ENCODE results near the gene DCAF6.
"Not testable (repeated sequence)": the region's sequence is repeated elsewhere in the genome, so short reads cannot be mapped to it uniquely, and the experiment has no call there.

DCAF6 gene

GRCh38 chr1:168009322-168009721, 72.8 kb downstream of the DCAF6 start:
- DNase-seq (ENCODE audit: low read depth in 4 of 4, low spot score in 1 of 4) = no peak

GRCh38 chr1:168019407-168019806, 82.9 kb downstream of the DCAF6 start:
- DNase-seq (ENCODE audit: low read depth in 4 of 4, low spot score in 1 of 4) = no peak

- DNase-seq (ENCODE audit: low read depth in 4 of 4, low spot score in 1 of 4) = no peak
These were observed 94.7 kb downstream of the DCAF6 start for GRCh38 chr1:168031198-168031597.

- no peak for DNase-seq (ENCODE audit: low read depth in 4 of 4, low spot score in 1 of 4)
These were observed 95.1 kb downstream of the DCAF6 start for GRCh38 chr1:168031627-168032026.

- no peak for DNase-seq (ENCODE audit: low read depth in 4 of 4, low spot score in 1 of 4)
These were observed 95.5 kb downstream of the DCAF6 start for GRCh38 chr1:168032029-168032428.

- DNase-seq (ENCODE audit: low read depth in 4 of 4, low spot score in 1 of 4) = no peak
These were observed 98.9 kb downstream of the DCAF6 start for GRCh38 chr1:168035345-168035744.

- DNase-seq (ENCODE audit: low read depth in 4 of 4, low spot score in 1 of 4) = no peak
These were observed 105.9 kb downstream of the DCAF6 start for GRCh38 chr1:168042362-168042761.

- no peak for DNase-seq (ENCODE audit: low read depth in 4 of 4, low spot score in 1 of 4)
These were observed 108.8 kb downstream of the DCAF6 start for GRCh38 chr1:168045311-168045710.

- no peak for DNase-seq (ENCODE audit: low read depth in 4 of 4, low spot score in 1 of 4)
These were observed 113.8 kb downstream of the DCAF6 start for GRCh38 chr1:168050307-168050706.

GRCh38 chr1:168050880-168051279, 114.4 kb downstream of the DCAF6 start:
- no peak for DNase-seq (ENCODE audit: low read depth in 4 of 4, low spot score in 1 of 4)

- DNase-seq (ENCODE audit: low read depth in 4 of 4, low spot score in 1 of 4) = no peak
These were observed 117.2 kb downstream of the DCAF6 start for GRCh38 chr1:168053681-168054080.

- DNase-seq (ENCODE audit: low read depth in 4 of 4, low spot score in 1 of 4) = no peak
These were observed 117.6 kb downstream of the DCAF6 start for GRCh38 chr1:168054117-168054516.

GRCh38 chr1:168056152-168056551, 119.7 kb downstream of the DCAF6 start:
- DNase-seq (ENCODE audit: low read depth in 4 of 4, low spot score in 1 of 4) = not testable (repeated sequence)

- no peak for DNase-seq (ENCODE audit: low read depth in 4 of 4, low spot score in 1 of 4)
These were observed 120.9 kb downstream of the DCAF6 start for GRCh38 chr1:168057355-168057754.

GRCh38 chr1:168057921-168058320, 121.4 kb downstream of the DCAF6 start:
- DNase-seq (ENCODE audit: low read depth in 4 of 4, low spot score in 1 of 4) = no peak

GRCh38 chr1:168064216-168064615, 127.7 kb downstream of the DCAF6 start:
- DNase-seq (ENCODE audit: low read depth in 4 of 4, low spot score in 1 of 4) = no peak

GRCh38 chr1:168065506-168065905, 129.0 kb downstream of the DCAF6 start:
- no peak for DNase-seq (ENCODE audit: low read depth in 4 of 4, low spot score in 1 of 4)

GRCh38 chr1:168069384-168069783, 132.9 kb downstream of the DCAF6 start:
- no peak for DNase-seq (ENCODE audit: low read depth in 4 of 4, low spot score in 1 of 4)

GRCh38 chr1:168079761-168080160, 143.3 kb downstream of the DCAF6 start:
- DNase-seq (ENCODE audit: low read depth in 4 of 4, low spot score in 1 of 4) = no peak

- no peak for DNase-seq (ENCODE audit: low read depth in 4 of 4, low spot score in 1 of 4)
These were observed 145.0 kb downstream of the DCAF6 start for GRCh38 chr1:168081373-168082007.

GRCh38 chr1:168082008-168082876, 145.8 kb downstream of the DCAF6 start:
- peak; percentile 33 to 59 (median 43) for DNase-seq (ENCODE audit: low read depth in 4 of 4, low spot score in 1 of 4)

Measured in stimulated activated CD4-positive, alpha-beta T cell treated with anti-CD3 and anti-CD28 coated beads, Interleukin-1b, Interleukin-23, amount 100 ng/mL, for 24 hours (primary cell).